NCI-H1105 treated with DMSO at 0.1 percent for 48 hours (cell line): ENCODE data around the gene TMC4.

Experiments used
- DNase-seq: peaks from one replicate; lab custom pipeline; 2025; lab: John Stamatoyannopoulos, UW

The TMC4 gene

DNA sequence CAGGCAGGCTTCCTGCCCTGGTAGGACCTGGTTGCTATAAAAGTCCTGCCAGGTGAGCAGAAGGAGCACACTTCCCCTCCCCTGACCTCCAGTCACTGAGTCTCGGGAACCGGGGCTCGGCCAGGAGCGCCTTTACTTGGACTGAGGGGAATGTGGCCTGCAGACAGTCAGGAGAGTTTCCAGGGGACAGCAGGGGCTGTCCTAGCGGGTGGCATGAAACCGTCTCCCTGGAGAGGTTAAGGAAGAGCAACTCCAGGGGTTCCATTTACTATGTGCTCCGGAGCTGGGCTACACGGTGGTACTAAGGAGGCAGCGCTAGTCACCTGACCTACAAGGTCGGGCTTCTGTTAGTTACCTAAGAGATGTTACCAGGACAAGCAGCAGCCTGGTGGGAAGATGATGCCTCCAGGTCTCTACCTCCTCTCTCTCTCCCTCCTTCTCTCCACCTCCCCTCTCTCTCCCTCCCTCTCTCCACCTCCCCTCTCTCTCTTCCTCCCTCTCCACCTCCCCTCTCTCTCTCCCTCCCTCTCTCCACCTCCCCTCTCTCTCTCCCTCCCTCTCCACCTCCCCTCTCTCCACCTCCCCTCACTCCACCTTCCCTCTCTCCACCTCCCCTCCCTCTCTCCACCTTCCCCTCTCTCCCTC lies 39.5 kb downstream of the TMC4 start:
- peak; percentile 51 for DNase-seq

DNA sequence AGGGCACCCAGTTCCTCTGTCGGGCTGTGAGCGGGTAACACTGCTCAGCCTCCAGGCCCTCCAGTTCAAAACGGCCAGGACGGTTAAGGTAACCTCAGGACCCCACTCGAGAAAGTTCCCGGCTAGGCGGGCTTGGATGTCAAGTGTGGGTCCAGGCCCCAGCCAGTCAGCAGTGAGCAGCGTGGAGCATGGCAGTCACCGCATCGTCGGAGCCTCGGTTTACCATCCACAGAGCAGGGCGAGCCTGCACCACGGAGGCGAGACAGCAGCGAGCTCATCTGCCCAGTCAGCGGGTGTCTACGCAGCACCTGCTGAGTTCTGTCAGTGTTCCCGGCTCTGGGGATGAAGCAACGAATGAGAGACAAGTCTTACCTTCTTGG lies 43.4 kb downstream of the TMC4 start:
- no peak for DNase-seq

DNA sequence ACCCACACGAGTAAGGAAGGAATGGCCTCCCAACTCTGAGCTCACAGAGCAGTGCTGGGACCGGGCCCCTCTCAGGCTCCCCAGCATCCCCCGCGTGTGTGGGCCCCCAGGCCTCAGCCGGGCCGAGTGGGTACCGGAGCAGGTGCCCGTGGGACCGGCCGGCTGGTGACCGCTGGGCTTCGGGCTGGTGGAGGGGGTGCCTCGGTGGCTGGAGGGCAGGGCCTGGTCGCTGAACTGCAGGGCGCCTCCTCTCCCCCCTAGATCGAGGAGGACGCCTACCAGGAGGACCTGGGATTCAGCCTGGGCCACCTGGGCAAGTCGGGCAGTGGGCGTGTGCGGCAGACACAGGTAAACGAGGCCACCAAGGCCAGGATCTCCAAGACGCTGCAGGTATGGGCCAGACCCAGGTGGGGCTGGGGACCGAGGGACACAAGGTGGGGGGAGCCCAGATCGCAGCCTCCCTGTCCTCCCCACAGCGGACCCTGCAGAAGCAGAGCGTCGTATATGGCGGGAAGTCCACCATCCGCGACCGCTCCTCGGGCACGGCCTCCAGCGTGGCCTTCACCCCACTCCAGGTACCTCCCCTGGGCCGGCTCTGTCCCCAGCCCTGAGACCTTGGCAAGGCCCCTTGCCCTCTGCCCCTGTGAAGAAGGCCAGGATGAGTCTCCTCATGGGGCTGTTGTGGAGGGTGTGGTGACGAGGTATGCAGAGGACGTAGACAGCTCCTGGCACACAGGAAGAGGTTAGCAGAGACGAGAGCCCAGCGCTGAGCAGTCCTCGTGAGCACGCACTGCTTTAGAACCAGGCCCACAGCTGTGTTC lies 44.0 kb downstream of the TMC4 start:
- DNase-seq = no peak

GRCh38 chr19:54128441-54128725 lies 44.6 kb downstream of the TMC4 start:
- DNase-seq = no peak

DNA sequence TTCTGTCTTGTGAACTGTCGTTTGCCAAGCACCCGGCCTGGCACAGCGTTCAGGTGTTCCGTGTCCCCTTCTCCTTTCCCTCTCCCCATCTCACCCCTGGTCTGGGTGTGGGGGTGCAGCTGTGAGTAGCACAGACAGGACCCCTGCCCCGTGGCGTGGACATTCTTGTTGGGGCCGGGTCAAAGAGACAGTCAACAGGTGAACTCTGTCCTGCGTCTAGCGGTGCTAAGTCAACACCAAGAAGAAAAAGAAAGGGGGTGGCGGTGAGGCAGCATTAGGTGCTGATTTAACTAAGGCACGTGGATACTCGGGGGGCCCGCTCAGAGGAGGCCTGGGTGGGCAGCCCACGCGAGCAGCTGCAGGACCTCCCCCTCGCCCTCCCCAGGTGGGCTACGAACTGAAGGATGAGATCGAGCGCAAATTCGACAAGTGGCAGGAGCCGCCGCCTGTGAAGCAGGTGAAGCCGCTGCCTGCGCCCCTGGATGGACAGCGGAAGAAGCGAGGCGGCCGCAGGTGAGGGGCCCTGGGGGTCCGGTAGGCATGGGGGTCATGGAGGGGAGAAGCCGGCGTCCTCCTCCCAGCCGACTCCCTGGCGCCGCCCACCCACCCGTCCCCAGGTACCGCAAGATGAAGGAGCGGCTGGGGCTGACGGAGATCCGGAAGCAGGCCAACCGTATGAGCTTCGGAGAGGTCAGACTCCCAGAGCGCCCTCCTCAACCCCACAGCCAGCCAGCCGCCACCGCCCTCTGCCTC lies 45.1 kb downstream of the TMC4 start:
- DNase-seq = no peak

DNA sequence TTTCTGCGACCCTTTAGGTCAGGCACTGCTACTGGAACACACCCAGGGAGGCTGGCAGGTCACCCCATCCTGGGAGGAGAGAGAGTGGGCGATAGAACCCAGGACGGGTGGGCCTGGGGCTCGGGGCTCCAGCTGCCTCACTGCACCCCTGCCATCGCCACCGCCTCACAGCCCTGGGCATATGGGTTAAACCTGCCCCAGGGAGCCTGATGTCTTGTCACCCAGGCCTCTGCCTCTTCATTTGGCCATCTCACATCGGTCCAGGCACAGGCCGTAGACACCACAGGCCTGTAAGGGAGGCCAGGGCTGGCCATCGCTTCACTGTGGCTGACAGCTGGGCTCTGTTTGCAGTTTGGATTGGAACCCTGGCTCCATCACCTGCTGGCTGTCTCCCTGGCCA lies 47.2 kb downstream of the TMC4 start:
- no peak for DNase-seq

DNA sequence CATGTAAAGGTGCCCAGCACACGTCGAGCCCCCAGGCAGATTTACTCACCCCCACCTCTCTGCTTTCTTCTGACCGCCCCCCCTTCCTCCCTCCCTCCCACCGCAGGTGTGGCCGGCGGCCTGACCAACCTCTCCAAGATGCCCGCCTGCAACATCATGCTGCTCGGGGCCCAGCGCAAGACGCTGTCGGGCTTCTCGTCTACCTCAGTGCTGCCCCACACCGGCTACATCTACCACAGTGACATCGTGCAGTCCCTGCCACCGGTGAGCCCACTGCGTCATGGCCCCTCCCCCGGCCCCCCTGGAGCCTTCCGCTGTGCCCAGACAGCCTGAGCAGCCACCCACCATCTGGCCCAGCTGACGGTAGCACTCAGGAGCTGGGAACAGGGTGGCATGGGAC lies 48.6 kb downstream of the TMC4 start:
- no peak for DNase-seq

DNA sequence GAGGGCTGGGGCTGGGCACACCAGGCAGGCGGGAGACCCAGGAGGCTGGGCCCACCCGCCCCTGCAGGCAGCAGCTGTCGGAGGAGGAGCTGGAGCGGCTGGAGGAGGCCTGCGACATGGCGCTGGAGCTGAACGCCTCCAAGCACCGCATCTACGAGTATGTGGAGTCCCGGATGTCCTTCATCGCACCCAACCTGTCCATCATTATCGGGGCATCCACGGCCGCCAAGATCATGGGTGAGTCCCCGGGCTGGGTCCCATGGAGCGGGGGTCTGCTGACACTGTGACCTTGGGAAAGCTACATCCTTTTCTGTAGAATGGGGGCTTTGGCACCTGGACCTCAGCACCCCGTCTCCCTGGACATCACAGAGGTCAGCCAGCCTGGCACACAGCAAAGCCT lies 49.3 kb downstream of the TMC4 start:
- no peak for DNase-seq

DNA sequence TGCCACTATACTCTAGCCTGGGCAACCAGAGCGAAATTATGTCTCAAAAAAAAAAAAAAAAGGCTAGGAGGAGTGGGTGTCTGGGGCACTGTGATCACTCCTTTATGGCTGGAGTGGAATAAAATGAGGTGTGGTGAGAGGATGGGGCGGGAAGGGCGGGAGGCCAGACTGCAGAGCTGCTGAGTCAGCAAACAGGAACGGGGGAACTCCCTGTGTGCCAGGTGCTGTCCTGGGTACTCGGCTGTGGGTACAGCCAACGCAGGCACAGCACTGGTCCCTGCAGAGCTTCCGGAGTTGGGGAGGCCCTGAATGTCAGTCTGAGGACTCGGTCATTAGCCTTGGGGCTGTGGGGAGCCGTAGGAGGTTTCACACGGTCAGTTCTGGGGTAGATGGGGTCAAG lies 51.7 kb downstream of the TMC4 start:
- no peak for DNase-seq

DNA sequence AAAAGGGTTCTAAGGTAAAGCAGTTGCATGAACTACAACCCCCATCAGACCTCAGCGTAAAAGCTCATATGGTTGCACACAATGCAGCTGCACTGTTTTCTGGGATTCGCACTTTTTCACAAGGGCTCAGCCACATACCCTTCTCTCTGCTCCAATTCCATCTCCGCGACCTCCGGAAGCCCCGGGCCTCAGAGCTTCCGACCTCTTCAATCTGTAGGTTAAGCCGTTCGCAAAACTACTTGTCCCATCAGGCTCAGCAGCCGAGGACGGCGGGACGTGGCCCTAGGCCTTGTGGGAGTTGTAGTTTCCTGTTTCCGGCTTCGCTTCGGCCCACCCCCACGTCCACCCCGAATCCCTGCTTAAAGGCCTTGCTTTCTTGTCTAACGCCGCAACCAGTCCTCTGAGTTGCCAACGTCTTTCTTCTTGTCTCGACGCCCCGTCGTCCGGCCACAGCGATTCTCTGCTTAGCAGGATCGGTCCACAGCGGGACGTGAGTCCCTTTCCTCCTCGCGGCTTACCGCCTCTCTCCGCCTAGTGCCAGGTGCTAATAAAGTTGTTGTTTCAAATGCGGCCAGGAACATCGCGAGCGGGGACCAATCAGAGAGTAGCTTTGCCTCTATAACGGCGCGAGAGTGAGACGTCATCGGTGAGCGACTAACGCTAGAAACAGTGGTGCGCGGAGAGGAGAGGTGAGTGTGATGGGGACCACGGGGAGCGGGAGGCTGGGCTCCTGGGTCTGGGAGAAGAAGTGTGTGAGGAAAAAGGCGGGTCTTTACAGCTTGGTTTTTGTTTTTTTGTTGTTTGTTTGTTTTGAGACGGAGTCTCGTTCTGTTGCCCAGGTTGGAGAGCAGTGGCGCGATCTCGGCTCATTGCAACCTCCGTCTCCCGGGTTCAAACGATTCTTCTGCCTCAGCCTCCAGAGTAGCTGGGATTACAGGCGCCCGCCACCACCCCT lies 57.6 kb downstream of the TMC4 start, which contains the start of the genes PRPF31 and TFPT:
Gene PRPF31, plus strand, starts transcription at position 646 of the 955 bp plus-strand sequence. CDS start 2,525 bp downstream, outside the sequence.
Gene TFPT, minus strand, starts transcription at position 549 of the 955 bp plus-strand sequence. Its CDS starts 388 bp downstream, at position 161.
- DNase-seq = peak; percentile 98

DNA sequence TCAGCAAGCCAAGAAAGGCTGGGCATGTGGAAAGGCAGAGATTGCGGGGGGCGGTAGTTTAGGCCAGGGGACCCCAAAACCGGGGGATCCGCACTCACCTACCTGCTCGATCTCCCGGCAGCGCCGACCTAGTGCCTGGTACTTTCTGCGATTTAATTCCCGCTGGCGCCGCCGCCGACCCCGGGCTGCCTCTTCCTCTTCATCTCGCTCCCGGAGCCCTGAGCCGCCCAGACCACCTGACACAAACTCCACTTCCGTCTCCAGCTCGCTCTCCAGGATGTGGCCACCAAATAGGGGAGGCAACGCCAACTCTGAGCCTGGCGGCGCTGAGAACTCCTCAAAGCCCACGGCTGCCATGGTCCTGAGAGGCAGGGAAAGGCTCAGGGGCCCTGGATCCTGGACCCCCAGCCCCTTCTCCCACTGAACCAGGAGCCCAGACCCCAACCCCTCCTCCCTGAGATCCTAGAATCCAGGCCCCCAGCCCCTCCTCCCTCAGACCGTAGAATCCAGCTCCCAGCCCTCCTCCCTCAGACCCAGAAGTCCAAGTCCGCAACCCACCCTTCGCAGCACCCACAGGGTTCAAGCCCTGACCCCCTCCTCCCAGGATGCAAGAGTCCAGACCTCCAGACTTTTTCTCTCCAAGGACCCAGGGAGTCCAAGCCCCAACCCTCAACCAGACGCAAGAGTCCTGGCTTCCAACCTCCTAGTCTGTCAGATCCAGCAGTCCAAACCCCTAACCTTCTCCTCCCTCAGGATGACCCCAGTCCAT lies 58.4 kb downstream of the TMC4 start:
- DNase-seq = peak; percentile 19
